CMK (cell line): ENCODE data around the gene TMOD1.

Experiments
- DNase-seq: peaks from one replicate; pipeline ENCODE4 v3.0.0-alpha.2; 2010; ENCODE audit warnings: low read depth

The TMOD1 gene

GRCh38 chr9:97518166-97518908 lies 16.9 kb downstream of the TMOD1 start:
- DNase-seq = no peak

GRCh38 chr9:97518909-97519307 lies 17.4 kb downstream of the TMOD1 start:
- no peak for DNase-seq

GRCh38 chr9:97519441-97519970 lies 18.0 kb downstream of the TMOD1 start:
- DNase-seq = no peak

- no peak for DNase-seq
Observed at GRCh38 chr9:97521576-97522333, 20.3 kb downstream of the TMOD1 start.

GRCh38 chr9:97524424-97524823 lies 23.0 kb downstream of the TMOD1 start:
- DNase-seq = no peak

GRCh38 chr9:97525451-97525850 lies 24.0 kb downstream of the TMOD1 start:
- DNase-seq = no peak

GRCh38 chr9:97526895-97527575 lies 25.6 kb downstream of the TMOD1 start:
- no peak for DNase-seq

- DNase-seq = no peak
Observed at GRCh38 chr9:97527626-97528528, 26.4 kb downstream of the TMOD1 start.

- DNase-seq = no peak
Observed at GRCh38 chr9:97528529-97529230, 27.2 kb downstream of the TMOD1 start.

GRCh38 chr9:97529363-97530076 lies 28.1 kb downstream of the TMOD1 start:
- no peak for DNase-seq

GRCh38 chr9:97531888-97532376 lies 30.5 kb downstream of the TMOD1 start:
- DNase-seq = no peak

GRCh38 chr9:97534185-97534584 lies 32.7 kb downstream of the TMOD1 start:
- no peak for DNase-seq

GRCh38 chr9:97534961-97535594 lies 33.6 kb downstream of the TMOD1 start:
- DNase-seq = no peak

GRCh38 chr9:97535771-97536170 lies 34.3 kb downstream of the TMOD1 start:
- DNase-seq = no peak

GRCh38 chr9:97536480-97536879 lies 35.0 kb downstream of the TMOD1 start:
- no peak for DNase-seq

- no peak for DNase-seq
Observed at GRCh38 chr9:97543561-97543960, 42.1 kb downstream of the TMOD1 start.

GRCh38 chr9:97545486-97545885 lies 44.0 kb downstream of the TMOD1 start:
- DNase-seq = no peak

GRCh38 chr9:97547098-97547829 lies 45.8 kb downstream of the TMOD1 start:
- no peak for DNase-seq

GRCh38 chr9:97548379-97548778 lies 46.9 kb downstream of the TMOD1 start:
- no peak for DNase-seq
